K562 (cell line): Measurements from ENCODE around the gene KCNK18. TPM values are rescaled to one million over a fixed set of nuclear protein-coding genes. Genes with fewer than 3 reads are reported as not detected.

ENCODE experiments used
- ARID2 ChIP-seq: fragments of 450-650 bp; IDR thresholded peaks from 2 replicates; pipeline ENCODE4 v1.6.1; 2017; ENCODE audit warnings: antibody characterized with exemption, mild to moderate bottlenecking
- BRD9 ChIP-seq: fragments of 450-650 bp; IDR thresholded peaks from 2 replicates; pipeline ENCODE4 v1.6.1; 2018; ENCODE audit warnings: low read depth; ENCODE audit not compliant: partially characterized antibody
- DNMT1 ChIP-seq: fragments of 450-650 bp; IDR thresholded peaks from 2 replicates; pipeline ENCODE4 v1.6.1; 2016; ENCODE audit warnings: antibody characterized with exemption, mild to moderate bottlenecking
- FOS ChIP-seq: IDR thresholded peaks from 3 replicates; pipeline ENCODE4 v1.6.1; 2011; ENCODE audit not compliant: insufficient read length; ENCODE audit errors: extremely low read depth
- FOXA1 ChIP-seq: fragments of 450-650 bp; IDR thresholded peaks from 2 replicates; pipeline ENCODE4 v1.6.1; 2016; ENCODE audit warnings: mild to moderate bottlenecking, borderline replicate concordance
- FOXP4 ChIP-seq: sonication (generic); formaldehyde crosslinking; IDR thresholded peaks from 2 replicates; pipeline ENCODE4 v1.8.0; 2022; ENCODE audit warnings: mild to moderate bottlenecking, missing genetic modification reagents, borderline replicate concordance
- NCOA2 ChIP-seq, 2 experiments: fragments of 450-650 bp; IDR thresholded peaks; 2 replicates each; pipeline ENCODE4 v1.6.1; 2018; ENCODE audit warnings: mild to moderate bottlenecking in 2 of 2, moderate library complexity in 1 of 2; ENCODE audit not compliant: partially characterized antibody in 2 of 2
- PKNOX1 ChIP-seq: fragments of 450-650 bp; IDR thresholded peaks from 2 replicates; pipeline ENCODE4 v1.6.1; 2016
- POLR2A ChIP-seq: fragments of 450-650 bp; conservative IDR thresholded peaks from 2 replicates; pipeline ENCODE4 v1.6.1; 2016
- RBM25 ChIP-seq: fragments of 200-400 bp; formaldehyde crosslinking; IDR thresholded peaks from 2 replicates; pipeline ENCODE4 v1.6.1; 2018; ENCODE audit warnings: low read length, low read depth, moderate library complexity; ENCODE audit not compliant: severe bottlenecking
- SMARCA4 ChIP-seq: fragments of 450-650 bp; IDR thresholded peaks from 2 replicates; pipeline ENCODE4 v1.6.1; 2016
- TEAD4 ChIP-seq, 2 experiments: sonication (generic) in 1 of 2; formaldehyde crosslinking in 1 of 2; IDR thresholded peaks; 2 replicates each; pipeline versions ENCODE4 v1.6.1 to v1.8.0; 2012 to 2022; ENCODE audit warnings: borderline replicate concordance in 1 of 2, inconsistent platforms in 1 of 2, low read length in 1 of 2, mild to moderate bottlenecking in 1 of 2, missing genetic modification reagents in 1 of 2
- ZNF586 ChIP-seq: fragments of 450-650 bp; formaldehyde crosslinking; conservative IDR thresholded peaks from 2 replicates; pipeline ENCODE4 v1.4.0; 2020; ENCODE audit warnings: mild to moderate bottlenecking, moderate library complexity
- polyA plus RNA-seq, 8 experiments: library from polyadenylated mRNA; depleted of rRNA in 4 of 8; stranded (reverse) in 5 of 8; unstranded in 3 of 8; fragments of >200 nt; fragmentation: Nextera tagmentation in 2 of 8; fragmentation: Illumina TruSeq in 1 of 8; extraction: Ambion mirVana in 2 of 8; extraction: Trizol in 1 of 8; gene quantifications; 2 replicates each; pipeline versions ENCODE4 v1.2.1 to v1.2.3, GENCODE V29; 2011 to 2014; ENCODE audit warnings: inconsistent platforms in 1 of 8, missing spikeins in 1 of 8
- total RNA-seq, 7 experiments: library from RNA; depleted of rRNA in 6 of 7; stranded (reverse); fragments of >200 nt in 6 of 7; fragmentation: Illumina TruSeq in 2 of 7; extraction: Trizol in 2 of 7; gene quantifications; 2 replicates each; pipeline versions ENCODE4 v1.2.1 to v1.2.3, GENCODE V29; 2011 to 2021; ENCODE audit warnings: low replicate concordance in 1 of 7

Gene KCNK18
- total and polyA plus RNA-seq, 9 of the 15 experiments (the other 6 are each of a cell fraction or from before 2014, with no cell fraction given): not detected

- peak; percentile 24; the same call in 1 of the 2 replicates for TF ChIP-seq TEAD4 (IDR thresholded peaks at IDR 0.05; ENCODE audit: low read length)
- TF ChIP-seq TEAD4 (CRISPR knock-in tag; IDR thresholded peaks at IDR 0.05; ENCODE audit: borderline replicate concordance): no peak
- TF ChIP-seq ARID2: no peak
- TF ChIP-seq BRD9: no peak
- no peak for TF ChIP-seq FOXA1
- TF ChIP-seq DNMT1: no peak
- TF ChIP-seq POLR2A: no peak
- no peak for TF ChIP-seq FOXP4 (CRISPR knock-in tag)
- no peak for TF ChIP-seq NCOA2 (IDR thresholded peaks at IDR 0.05; ENCODE audit: partially characterized antibody in 2 of 2)
- TF ChIP-seq RBM25: peak; percentile 50
- peak; percentile 93 for TF ChIP-seq PKNOX1
- TF ChIP-seq SMARCA4: no peak
- no peak for TF ChIP-seq ZNF586 (CRISPR knock-in tag)
- peak; percentile 14 for TF ChIP-seq FOS
Observed at GRCh38 chr10:117218654-117219053, 21.4 kb downstream of the KCNK18 start (continued).
